ENCODE measurements around the gene SIRT4.
A peak's percentile ranks its signal among the peaks of the same experiment; 100 is the strongest.

DNA sequence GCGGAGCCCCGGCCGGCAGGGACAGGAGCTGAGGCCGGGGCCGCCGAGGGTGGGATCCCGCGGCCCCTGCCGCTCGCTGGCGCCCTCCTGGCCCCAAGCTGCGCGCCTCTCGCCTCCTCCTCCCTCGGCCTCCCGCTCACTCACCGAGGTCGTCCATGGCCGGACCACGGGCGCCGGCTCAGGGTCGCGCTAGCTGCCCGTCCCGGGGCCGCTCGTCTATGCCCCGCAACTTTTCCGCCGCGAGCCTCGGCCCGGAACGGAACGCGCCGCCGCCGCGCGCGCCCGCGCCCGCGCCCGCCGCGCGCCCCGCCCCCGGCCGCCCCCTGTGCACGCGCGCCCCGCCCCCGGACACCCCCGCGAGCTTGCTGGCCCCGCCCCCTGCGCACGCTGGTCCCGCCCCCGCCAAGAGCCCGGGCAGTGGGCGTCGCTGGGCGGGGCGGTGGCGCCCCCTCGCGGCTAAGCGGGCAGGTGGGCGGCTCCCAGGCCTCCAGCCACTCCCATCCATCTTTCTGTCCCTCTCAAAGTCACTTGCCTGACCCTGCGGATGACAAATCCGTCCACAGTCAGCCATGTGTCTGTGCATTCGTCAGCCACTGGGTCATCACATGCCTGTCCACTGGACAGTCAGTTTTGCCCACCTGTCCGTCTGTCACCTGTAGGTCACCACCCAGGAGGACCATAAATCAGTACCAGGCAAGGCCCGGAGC lies 36.5 kb upstream of the SIRT4 start, which contains the start of gene PXN:
- TF ChIP-seq, protein P1, sequence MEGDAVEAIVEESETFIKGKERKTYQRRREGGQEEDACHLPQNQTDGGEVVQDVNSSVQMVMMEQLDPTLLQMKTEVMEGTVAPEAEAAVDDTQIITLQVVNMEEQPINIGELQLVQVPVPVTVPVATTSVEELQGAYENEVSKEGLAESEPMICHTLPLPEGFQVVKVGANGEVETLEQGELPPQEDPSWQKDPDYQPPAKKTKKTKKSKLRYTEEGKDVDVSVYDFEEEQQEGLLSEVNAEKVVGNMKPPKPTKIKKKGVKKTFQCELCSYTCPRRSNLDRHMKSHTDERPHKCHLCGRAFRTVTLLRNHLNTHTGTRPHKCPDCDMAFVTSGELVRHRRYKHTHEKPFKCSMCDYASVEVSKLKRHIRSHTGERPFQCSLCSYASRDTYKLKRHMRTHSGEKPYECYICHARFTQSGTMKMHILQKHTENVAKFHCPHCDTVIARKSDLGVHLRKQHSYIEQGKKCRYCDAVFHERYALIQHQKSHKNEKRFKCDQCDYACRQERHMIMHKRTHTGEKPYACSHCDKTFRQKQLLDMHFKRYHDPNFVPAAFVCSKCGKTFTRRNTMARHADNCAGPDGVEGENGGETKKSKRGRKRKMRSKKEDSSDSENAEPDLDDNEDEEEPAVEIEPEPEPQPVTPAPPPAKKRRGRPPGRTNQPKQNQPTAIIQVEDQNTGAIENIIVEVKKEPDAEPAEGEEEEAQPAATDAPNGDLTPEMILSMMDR (conservative IDR thresholded peaks at IDR 0.05; ENCODE audit: low read depth, low read length), result peak; percentile 74
- TF ChIP-seq EZH2 (IDR thresholded peaks at IDR 0.05; ENCODE audit: borderline replicate concordance, low read depth, low read length, poor library complexity, severe bottlenecking), result no peak

Measured in A673 (cell line).